A549 (cell line): ENCODE data around the gene CSNK1A1L. TPM values are rescaled to one million over a fixed set of nuclear protein-coding genes. Genes with fewer than 3 reads are reported as not detected.

Experiments
- ATAC-seq, 2 experiments: fragments of 200-7000 bp in 1 of 2; fragments of >200 bp in 1 of 2; cut with Nextera tagmentation in 1 of 2; cut with Tn5 transposase in 1 of 2; 3 replicates each; pipeline versions ENCODE4 v1.8.0 to v1.9.1; 2018 to 2020; ENCODE audit warnings: mild to moderate bottlenecking in 1 of 2, moderate library complexity in 1 of 2
- CTCF ChIA-PET: fragments of 300-600 bp; sonication (Branson Sonifier 250); formaldehyde crosslinking; extraction: SDS; loops from one replicate; lab custom pipeline; 2021; ENCODE audit warnings: antibody characterized with exemption, inconsistent platforms; lab: Yijun Ruan, JAX
- POLR2A ChIA-PET: fragments of 350-600 bp; formaldehyde crosslinking; extraction: SDS; loops from one replicate; lab custom pipeline; 2021; ENCODE audit warnings: antibody characterized with exemption, inconsistent platforms; lab: Yijun Ruan, JAX
- DNase-seq, 2 experiments: peaks; one replicate each; pipeline versions ENCODE4 v3.0.0 to v3.0.0-alpha.2; 2011 to 2016; ENCODE audit warnings: low read depth in 1 of 2, low spot score in 1 of 2
- FAIRE-seq: peaks from 2 replicates; lab custom pipeline; 2011; peaks lifted over from hg19 to GRCh38; lab: Jason Lieb, UNC
- H3K27ac ChIP-seq, 2 experiments: fragments of >200 bp; sonication (Bioruptor Twin); formaldehyde crosslinking; 3 replicates each; pipeline ENCODE4 v1.5.1; 2016 to 2017
- H3K4me1 ChIP-seq: fragments of >200 bp; sonication (Bioruptor Twin); formaldehyde crosslinking; 3 replicates; pipeline ENCODE4 v1.6.1; 2016
- H3K4me2 ChIP-seq: fragments of >200 bp; sonication (Bioruptor Twin); formaldehyde crosslinking; 3 replicates; pipeline ENCODE4 v1.6.1; 2016
- H3K4me3 ChIP-seq: fragments of >200 bp; sonication (Bioruptor Twin); formaldehyde crosslinking; 3 replicates; pipeline ENCODE4 v1.5.1; 2016
- H3K9me3 ChIP-seq: fragments of >200 bp; sonication (Bioruptor Twin); formaldehyde crosslinking; 3 replicates; pipeline ENCODE4 v1.6.1; 2016
- BHLHE40 ChIP-seq: IDR thresholded peaks from 2 replicates; pipeline ENCODE4 v1.6.1; 2012; ENCODE audit warnings: low read depth, low read length, inconsistent platforms
- CHD2 ChIP-seq: fragments of 150-350 bp; IDR thresholded peaks from 2 replicates; pipeline ENCODE4 v1.6.1; 2014; ENCODE audit warnings: low read length; ENCODE audit not compliant: partially characterized antibody
- CHD4 ChIP-seq: fragments of 200-600 bp; sonication (generic); IDR thresholded peaks from 2 replicates; pipeline ENCODE4 v1.6.1; 2016; ENCODE audit warnings: antibody characterized with exemption, mild to moderate bottlenecking, borderline replicate concordance
- FOSB ChIP-seq: fragments of 250-450 bp; sonication (Bioruptor Pico); IDR thresholded peaks from 2 replicates; pipeline ENCODE4 v1.5.0; 2020; ENCODE audit warnings: mild to moderate bottlenecking, moderate library complexity
- FOSL2 ChIP-seq, 2 experiments: fragments of 450-650 bp in 1 of 2; fragments of >200 bp in 1 of 2; sonication (Bioruptor Twin) in 1 of 2; formaldehyde crosslinking; IDR thresholded peaks; 2 replicates each; pipeline versions ENCODE4 v1.5.0 to v1.6.1; 2016 to 2020; ENCODE audit warnings: mild to moderate bottlenecking in 1 of 2, moderate library complexity in 1 of 2
- GATA3 ChIP-seq: IDR thresholded peaks from 2 replicates; pipeline ENCODE4 v1.6.1; 2012; ENCODE audit warnings: borderline replicate concordance
- JUNB ChIP-seq: fragments of >200 bp; sonication (Bioruptor Twin); formaldehyde crosslinking; IDR thresholded peaks from 2 replicates; pipeline ENCODE4 v1.6.1; 2016
- KDM5A ChIP-seq: fragments of 200-600 bp; sonication (generic); IDR thresholded peaks from 2 replicates; pipeline ENCODE4 v1.6.1; 2016; ENCODE audit warnings: antibody characterized with exemption, mild to moderate bottlenecking
- MAZ ChIP-seq: fragments of 150-350 bp; IDR thresholded peaks from 2 replicates; pipeline ENCODE4 v1.6.1; 2014; ENCODE audit warnings: antibody characterized with exemption, low read depth, low read length, borderline replicate concordance
- NFE2L2 ChIP-seq: fragments of 150-350 bp; conservative IDR thresholded peaks from 2 replicates; pipeline ENCODE4 v1.6.1; 2014; ENCODE audit warnings: low read length
- NPAS2 ChIP-seq: fragments of 250-450 bp; sonication (Bioruptor Pico); IDR thresholded peaks from 2 replicates; pipeline ENCODE4 v1.8.0; 2022; ENCODE audit warnings: mild to moderate bottlenecking, moderate library complexity, borderline replicate concordance
- RARB ChIP-seq: fragments of 250-450 bp; sonication (Bioruptor Pico); IDR thresholded peaks from 2 replicates; pipeline ENCODE4 v1.8.0; 2021; ENCODE audit warnings: mild to moderate bottlenecking, moderate library complexity
- RFX5 ChIP-seq: fragments of 450-650 bp; IDR thresholded peaks from 2 replicates; pipeline ENCODE4 v1.7.1; 2014; ENCODE audit warnings: antibody characterized with exemption, mild to moderate bottlenecking, moderate library complexity
- RNF2 ChIP-seq: fragments of 200-600 bp; sonication (generic); IDR thresholded peaks from 2 replicates; pipeline ENCODE4 v1.6.1; 2016; ENCODE audit warnings: low read depth, mild to moderate bottlenecking, antibody characterized with exemption, moderate library complexity, borderline replicate concordance
- TFCP2L1 ChIP-seq: fragments of 250-450 bp; sonication (Bioruptor Pico); IDR thresholded peaks from 2 replicates; pipeline ENCODE4 v1.5.0; 2021; ENCODE audit warnings: mild to moderate bottlenecking
- ZC3H11A ChIP-seq: fragments of 450-650 bp; IDR thresholded peaks from 2 replicates; pipeline ENCODE4 v1.6.1; 2014; ENCODE audit warnings: antibody characterized with exemption, mild to moderate bottlenecking
- ZFP36 ChIP-seq: fragments of 450-650 bp; IDR thresholded peaks from 2 replicates; pipeline ENCODE4 v1.6.1; 2014; ENCODE audit warnings: borderline replicate concordance; ENCODE audit not compliant: partially characterized antibody
- WGBS: methylation state at CpG from one replicate; pipeline ENCODE4 v1.1.6; 2017; ENCODE audit errors: missing lambda C conversion rate; 5-methylcytosine and 5-hydroxymethylcytosine counted together
- polyA plus RNA-seq, 4 experiments: library from polyadenylated mRNA; depleted of rRNA in 3 of 4; stranded (reverse); fragments of >200 nt; fragmentation: RNase III in 1 of 4; extraction: RNeasy Plus Mini Kit Qiagen cat#74134 plus additional on column Dnase treatment in 1 of 4; gene quantifications; 2 replicates in 3 of 4; 3 replicates in 1 of 4; pipeline ENCODE4 v1.2.3, GENCODE V29; 2011 to 2017
- TF ChIP-seq, protein P1 (sequence below): IDR thresholded peaks from 2 replicates; pipeline ENCODE4 v1.6.1; 2012
- TF ChIP-seq, protein P2 (sequence below): fragments of >200 bp; sonication (Bioruptor Twin); formaldehyde crosslinking; IDR thresholded peaks from 3 replicates; pipeline ENCODE4 v1.5.1; 2016
- TF ChIP-seq, protein P3 (sequence below): IDR thresholded peaks from 2 replicates; pipeline ENCODE4 v1.6.1; 2012; ENCODE audit warnings: low read depth, borderline replicate concordance
- TF ChIP-seq, protein P4 (sequence below): fragments of >200 bp; sonication (Bioruptor Twin); formaldehyde crosslinking; IDR thresholded peaks from 3 replicates; pipeline ENCODE4 v1.6.1; 2016
- TF ChIP-seq, protein P5 (sequence below): fragments of 250-450 bp; sonication (Bioruptor Pico); IDR thresholded peaks from 2 replicates; pipeline ENCODE4 v1.5.0; 2021; ENCODE audit warnings: mild to moderate bottlenecking, moderate library complexity, borderline replicate concordance

The CSNK1A1L gene
- polyA plus RNA-seq, 2 of the 4 experiments (the other 2 are of a cell fraction): not detected

DNA sequence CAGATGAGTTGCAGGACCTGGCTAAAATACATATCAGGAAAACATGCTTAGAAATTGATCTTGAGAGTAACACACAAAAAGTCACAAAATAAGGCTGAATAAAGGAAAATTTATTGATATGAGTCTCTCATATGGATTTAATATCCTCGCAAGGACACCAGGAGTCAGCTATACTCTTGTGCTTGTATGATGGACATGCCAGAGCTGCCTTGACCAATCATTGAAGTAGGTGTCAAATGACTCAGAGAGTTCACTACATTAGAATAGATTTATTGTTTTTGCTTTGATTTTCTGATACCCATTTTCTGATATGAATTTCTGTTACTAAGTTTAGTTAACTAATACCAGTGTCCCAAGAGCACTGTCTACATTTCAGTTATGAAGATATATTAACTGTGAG is 37.4 kb upstream of the CSNK1A1L start:
- no peak for ATAC-seq
- 33% methylated on average over 1 of the region's 1 CpG for WGBS
- FAIRE-seq: no peak
- Histone ChIP-seq H3K4me1 (no peaks in the 10 kb centered on the region), H3K4me3 (no peak overlapping the region), H3K9me3 (no peaks in the 10 kb centered on the region), H3K4me2 (no peak overlapping the region), H3K27ac (no peak overlapping the region)
- DNase-seq: no peak
- TF ChIP-seq GATA3: no peak
- no peak for TF ChIP-seq CHD2
- no peak for TF ChIP-seq KDM5A
- TF ChIP-seq, protein P1, sequence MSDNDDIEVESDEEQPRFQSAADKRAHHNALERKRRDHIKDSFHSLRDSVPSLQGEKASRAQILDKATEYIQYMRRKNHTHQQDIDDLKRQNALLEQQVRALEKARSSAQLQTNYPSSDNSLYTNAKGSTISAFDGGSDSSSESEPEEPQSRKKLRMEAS: no peak
- TF ChIP-seq, protein P2, sequence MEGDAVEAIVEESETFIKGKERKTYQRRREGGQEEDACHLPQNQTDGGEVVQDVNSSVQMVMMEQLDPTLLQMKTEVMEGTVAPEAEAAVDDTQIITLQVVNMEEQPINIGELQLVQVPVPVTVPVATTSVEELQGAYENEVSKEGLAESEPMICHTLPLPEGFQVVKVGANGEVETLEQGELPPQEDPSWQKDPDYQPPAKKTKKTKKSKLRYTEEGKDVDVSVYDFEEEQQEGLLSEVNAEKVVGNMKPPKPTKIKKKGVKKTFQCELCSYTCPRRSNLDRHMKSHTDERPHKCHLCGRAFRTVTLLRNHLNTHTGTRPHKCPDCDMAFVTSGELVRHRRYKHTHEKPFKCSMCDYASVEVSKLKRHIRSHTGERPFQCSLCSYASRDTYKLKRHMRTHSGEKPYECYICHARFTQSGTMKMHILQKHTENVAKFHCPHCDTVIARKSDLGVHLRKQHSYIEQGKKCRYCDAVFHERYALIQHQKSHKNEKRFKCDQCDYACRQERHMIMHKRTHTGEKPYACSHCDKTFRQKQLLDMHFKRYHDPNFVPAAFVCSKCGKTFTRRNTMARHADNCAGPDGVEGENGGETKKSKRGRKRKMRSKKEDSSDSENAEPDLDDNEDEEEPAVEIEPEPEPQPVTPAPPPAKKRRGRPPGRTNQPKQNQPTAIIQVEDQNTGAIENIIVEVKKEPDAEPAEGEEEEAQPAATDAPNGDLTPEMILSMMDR: no peak
- TF ChIP-seq RNF2: no peak
- no peak for TF ChIP-seq FOSB (CRISPR knock-in tag)
- TF ChIP-seq ZC3H11A: no peak
- no peak for TF ChIP-seq JUNB
- ChIA-PET CTCF (no interaction called here), POLR2A (no interaction called here)

DNA sequence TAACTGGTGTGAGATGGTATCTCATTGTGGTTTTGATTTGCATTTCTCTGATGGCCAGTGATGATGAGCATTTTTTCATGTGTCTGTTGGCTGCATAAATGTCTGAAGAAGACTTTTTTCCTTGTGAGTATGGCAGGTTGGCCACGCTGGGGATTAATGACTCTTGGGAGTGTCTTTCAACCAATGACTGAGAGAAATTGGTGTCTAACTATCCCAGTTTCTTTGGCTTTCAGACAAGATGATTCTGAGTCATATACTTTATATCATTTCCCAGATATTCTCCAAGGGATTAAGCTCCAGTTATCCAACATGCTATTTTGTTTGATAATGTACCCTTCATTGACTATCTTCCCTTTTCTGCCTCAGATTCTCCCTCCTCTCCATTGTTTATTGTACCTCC is 35.5 kb upstream of the CSNK1A1L start:
- WGBS: 0% methylated on average over 1 of the region's 1 CpG
- CTCF ChIA-PET: no interaction called here
- Histone ChIP-seq H3K4me1 (no peaks in the 10 kb centered on the region), H3K27ac (no peak overlapping the region), H3K4me2 (no peak overlapping the region), H3K4me3 (no peak overlapping the region), H3K9me3 (no peaks in the 10 kb centered on the region)
- FAIRE-seq: no peak
- POLR2A ChIA-PET: no interaction called here
- TF ChIP-seq CHD2 (no peak), NPAS2 (CRISPR knock-in tag) (no peak), RARB (CRISPR knock-in tag) (no peak), MAZ (no peak), KDM5A (no peak), NFE2L2 (no peak), BHLHE40 (no peak), TFCP2L1 (CRISPR knock-in tag) (no peak), ZFP36 (no peak), FOSL2 (IDR thresholded peaks at IDR 0.05) (no peak), FOSL2 (CRISPR knock-in tag; IDR thresholded peaks at IDR 0.05) (no peak), RFX5 (no peak), CHD4 (no peak)
- TF ChIP-seq, protein P3, sequence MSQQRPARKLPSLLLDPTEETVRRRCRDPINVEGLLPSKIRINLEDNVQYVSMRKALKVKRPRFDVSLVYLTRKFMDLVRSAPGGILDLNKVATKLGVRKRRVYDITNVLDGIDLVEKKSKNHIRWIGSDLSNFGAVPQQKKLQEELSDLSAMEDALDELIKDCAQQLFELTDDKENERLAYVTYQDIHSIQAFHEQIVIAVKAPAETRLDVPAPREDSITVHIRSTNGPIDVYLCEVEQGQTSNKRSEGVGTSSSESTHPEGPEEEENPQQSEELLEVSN: no peak
- TF ChIP-seq, protein P4, sequence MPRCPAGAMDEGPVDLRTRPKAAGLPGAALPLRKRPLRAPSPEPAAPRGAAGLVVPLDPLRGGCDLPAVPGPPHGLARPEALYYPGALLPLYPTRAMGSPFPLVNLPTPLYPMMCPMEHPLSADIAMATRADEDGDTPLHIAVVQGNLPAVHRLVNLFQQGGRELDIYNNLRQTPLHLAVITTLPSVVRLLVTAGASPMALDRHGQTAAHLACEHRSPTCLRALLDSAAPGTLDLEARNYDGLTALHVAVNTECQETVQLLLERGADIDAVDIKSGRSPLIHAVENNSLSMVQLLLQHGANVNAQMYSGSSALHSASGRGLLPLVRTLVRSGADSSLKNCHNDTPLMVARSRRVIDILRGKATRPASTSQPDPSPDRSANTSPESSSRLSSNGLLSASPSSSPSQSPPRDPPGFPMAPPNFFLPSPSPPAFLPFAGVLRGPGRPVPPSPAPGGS: no peak
- TF ChIP-seq, protein P5, sequence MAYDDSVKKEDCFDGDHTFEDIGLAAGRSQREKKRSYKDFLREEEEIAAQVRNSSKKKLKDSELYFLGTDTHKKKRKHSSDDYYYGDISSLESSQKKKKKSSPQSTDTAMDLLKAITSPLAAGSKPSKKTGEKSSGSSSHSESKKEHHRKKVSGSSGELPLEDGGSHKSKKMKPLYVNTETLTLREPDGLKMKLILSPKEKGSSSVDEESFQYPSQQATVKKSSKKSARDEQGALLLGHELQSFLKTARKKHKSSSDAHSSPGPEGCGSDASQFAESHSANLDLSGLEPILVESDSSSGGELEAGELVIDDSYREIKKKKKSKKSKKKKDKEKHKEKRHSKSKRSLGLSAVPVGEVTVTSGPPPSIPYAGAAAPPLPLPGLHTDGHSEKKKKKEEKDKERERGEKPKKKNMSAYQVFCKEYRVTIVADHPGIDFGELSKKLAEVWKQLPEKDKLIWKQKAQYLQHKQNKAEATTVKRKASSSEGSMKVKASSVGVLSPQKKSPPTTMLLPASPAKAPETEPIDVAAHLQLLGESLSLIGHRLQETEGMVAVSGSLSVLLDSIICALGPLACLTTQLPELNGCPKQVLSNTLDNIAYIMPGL (CRISPR knock-in tag): no peak
- ATAC-seq: no peak
- DNase-seq: no peak
